H1 (cell line): ENCODE results near the gene NDUFAF8. TPM values are rescaled to one million over a fixed set of nuclear protein-coding genes. Genes with fewer than 3 reads are reported as not detected.

ENCODE experiments used
- CTCF ChIA-PET: fragments of 300-600 bp; sonication (Branson Sonifier 250); formaldehyde crosslinking; loops from one replicate; lab custom pipeline; 2021; ENCODE audit not compliant: partially characterized antibody; lab: Charles Lee
- POLR2A ChIA-PET: fragments of 300-600 bp; sonication (Branson Sonifier 250); formaldehyde crosslinking; loops from one replicate; lab custom pipeline; 2021; ENCODE audit warnings: inconsistent platforms; ENCODE audit not compliant: partially characterized antibody; lab: Charles Lee
- DNase-seq, 2 experiments: peaks; one replicate each; pipeline versions ENCODE4 v3.0.0 to v3.0.0-alpha.2; 2010 to 2022; ENCODE audit warnings: low spot score in 2 of 2, low read depth in 1 of 2, mixed read lengths in 1 of 2
- FAIRE-seq: peaks from 2 replicates; lab custom pipeline; 2011; peaks lifted over from hg19 to GRCh38; lab: Jason Lieb, UNC
- H2AFZ ChIP-seq: 2 replicates; pipeline ENCODE4 v1.8.1; 2012; ENCODE audit warnings: low read length, inconsistent platforms
- H2AK5ac ChIP-seq: 2 replicates; pipeline ENCODE4 v1.6.1; 2013; ENCODE audit warnings: low read depth, low read length
- H2BK120ac ChIP-seq: replicated peaks from 2 replicates; pipeline ENCODE3; 2013; ENCODE audit warnings: low read depth, low read length, inconsistent platforms
- H2BK12ac ChIP-seq: 2 replicates; pipeline ENCODE4 v1.6.1; 2013; ENCODE audit warnings: low read depth, low read length
- H2BK15ac ChIP-seq: 2 replicates; pipeline ENCODE4 v1.6.1; 2013; ENCODE audit warnings: low read length
- H2BK20ac ChIP-seq: 2 replicates; pipeline ENCODE4 v1.6.1; 2013; ENCODE audit warnings: low read length
- H2BK5ac ChIP-seq: 2 replicates; pipeline ENCODE4 v1.6.1; 2013; ENCODE audit warnings: low read depth, low read length
- H3K14ac ChIP-seq: 2 replicates; pipeline ENCODE4 v1.6.1; 2013; ENCODE audit warnings: inconsistent platforms; ENCODE audit not compliant: insufficient read length
- H3K18ac ChIP-seq: 2 replicates; pipeline ENCODE4 v1.6.1; 2013; ENCODE audit warnings: low read length; ENCODE audit errors: extremely low read depth
- H3K23ac ChIP-seq: 2 replicates; pipeline ENCODE4 v1.6.1; 2013; ENCODE audit warnings: inconsistent platforms; ENCODE audit not compliant: insufficient read length
- H3K23me2 ChIP-seq: 2 replicates; pipeline ENCODE4 v1.6.1; 2013; ENCODE audit warnings: low read depth, low read length
- H3K27ac ChIP-seq: 2 replicates; pipeline ENCODE4 v1.6.1; 2011; ENCODE audit warnings: low read depth, low read length, inconsistent platforms
- H3K27me3 ChIP-seq, 4 experiments: replicated peaks in 1 of 4; 1 replicate in 1 of 4; 2 replicates in 3 of 4; pipeline versions ENCODE4 v1.6.1 to v1.8.1; 2011 to 2013; ENCODE audit warnings: low read length in 3 of 4, mild to moderate bottlenecking in 3 of 4, inconsistent platforms in 2 of 4, mixed read lengths in 2 of 4, moderate library complexity in 1 of 4; ENCODE audit not compliant: control insufficient read depth in 3 of 4, insufficient read depth in 3 of 4; ENCODE audit errors: extremely low read depth in 1 of 4
- H3K36me3 ChIP-seq, 4 experiments: 2 replicates each; pipeline versions ENCODE4 v1.6.1 to v1.8.1; 2011 to 2013; ENCODE audit warnings: mild to moderate bottlenecking in 4 of 4, low read length in 3 of 4, moderate library complexity in 2 of 4, control low read depth in 1 of 4, inconsistent platforms in 1 of 4; ENCODE audit not compliant: insufficient read depth in 4 of 4, control insufficient read depth in 2 of 4
- H3K4ac ChIP-seq: replicated peaks from 2 replicates; pipeline ENCODE3; 2013; ENCODE audit warnings: low read length, low read depth, mixed read lengths, inconsistent platforms; ENCODE audit not compliant: insufficient read length
- H3K4me1 ChIP-seq, 4 experiments: replicated peaks in 1 of 4; 1 replicate in 1 of 4; 2 replicates in 3 of 4; pipeline versions ENCODE4 v1.6.1 to v1.8.1; 2011 to 2013; ENCODE audit warnings: low read length in 3 of 4, inconsistent platforms in 2 of 4, mixed read lengths in 1 of 4; ENCODE audit not compliant: insufficient read depth in 4 of 4, control insufficient read depth in 3 of 4
- H3K4me2 ChIP-seq, 2 experiments: 2 replicates each; pipeline versions ENCODE4 v1.6.1 to v1.8.1; 2011 to 2013; ENCODE audit warnings: low read depth in 2 of 2, low read length in 2 of 2, control low read depth in 1 of 2, inconsistent platforms in 1 of 2, mild to moderate bottlenecking in 1 of 2; ENCODE audit not compliant: insufficient read depth in 1 of 2
- H3K4me3 ChIP-seq, 4 experiments: fragments of 200-600, 300-600 bp in 1 of 4; sonication (generic), shearing (Covaris generic), sonication (Bioruptor Twin) in 1 of 4; 2 replicates each; pipeline versions ENCODE4 v1.5.1 to v1.8.1; 2011 to 2016; ENCODE audit warnings: low read length in 4 of 4, low read depth in 3 of 4, control low read depth in 2 of 4, inconsistent platforms in 2 of 4, mild to moderate bottlenecking in 2 of 4, mixed read lengths in 1 of 4, moderate library complexity in 1 of 4; ENCODE audit not compliant: insufficient read depth in 2 of 4; ENCODE audit errors: extremely low read depth in 1 of 4
- H3K56ac ChIP-seq: replicated peaks from 2 replicates; pipeline ENCODE3; 2013; ENCODE audit warnings: low read depth, mild to moderate bottlenecking, mixed read lengths, low read length, inconsistent platforms; ENCODE audit not compliant: insufficient read length
- H3K79me1 ChIP-seq: 2 replicates; pipeline ENCODE4 v1.6.1; 2013; ENCODE audit warnings: low read depth, low read length, control low read depth
- H3K79me2 ChIP-seq, 2 experiments: 2 replicates each; pipeline versions ENCODE4 v1.6.1 to v1.8.1; 2012 to 2013; ENCODE audit warnings: low read length in 2 of 2, mild to moderate bottlenecking in 2 of 2, inconsistent platforms in 1 of 2; ENCODE audit not compliant: insufficient read depth in 2 of 2, control insufficient read depth in 1 of 2
- H3K9ac ChIP-seq, 4 experiments: replicated peaks in 1 of 4; 1 replicate in 1 of 4; 2 replicates in 3 of 4; pipeline versions ENCODE4 v1.6.1 to v1.8.1; 2011 to 2013; ENCODE audit warnings: low read depth in 3 of 4, low read length in 3 of 4, control low read depth in 2 of 4, mild to moderate bottlenecking in 2 of 4, moderate library complexity in 2 of 4, inconsistent platforms in 1 of 4; ENCODE audit errors: extremely low read depth in 1 of 4
- H3K9me3 ChIP-seq, 2 experiments: 2 replicates each; pipeline versions ENCODE4 v1.6.1 to v1.8.1; 2012 to 2013; ENCODE audit warnings: mild to moderate bottlenecking in 2 of 2, moderate library complexity in 2 of 2, control low read depth in 1 of 2, inconsistent platforms in 1 of 2, low read depth in 1 of 2, low read length in 1 of 2, mixed read lengths in 1 of 2; ENCODE audit not compliant: insufficient read depth in 2 of 2
- H4K20me1 ChIP-seq, 2 experiments: replicated peaks in 1 of 2; 2 replicates each; pipeline versions ENCODE3 to v1.8.1; 2011 to 2013; ENCODE audit warnings: inconsistent platforms in 2 of 2, low read length in 2 of 2, mild to moderate bottlenecking in 1 of 2; ENCODE audit not compliant: insufficient read depth in 2 of 2, control insufficient read depth in 1 of 2
- H4K5ac ChIP-seq: 2 replicates; pipeline ENCODE4 v1.6.1; 2013; ENCODE audit warnings: low read length, low read depth, mixed read lengths, inconsistent platforms; ENCODE audit not compliant: insufficient read length
- H4K8ac ChIP-seq: 2 replicates; pipeline ENCODE4 v1.8.0; 2013; ENCODE audit warnings: mild to moderate bottlenecking, moderate library complexity, low read length, inconsistent platforms; ENCODE audit not compliant: insufficient read depth; ENCODE audit errors: extremely low read depth
- H4K91ac ChIP-seq: replicated peaks from 2 replicates; pipeline ENCODE3; 2013; ENCODE audit warnings: low read length, mixed read lengths, inconsistent platforms; ENCODE audit not compliant: insufficient read length
- BACH1 ChIP-seq: IDR thresholded peaks from 2 replicates; pipeline ENCODE4 v1.6.1; 2012; ENCODE audit warnings: low read length, improper control_type of control experiment
- CTBP2 ChIP-seq: IDR thresholded peaks from 2 replicates; pipeline ENCODE4 v1.7.0; 2011; ENCODE audit warnings: borderline replicate concordance, mild to moderate bottlenecking, moderate library complexity, mixed read lengths, low read length; ENCODE audit not compliant: insufficient read depth, insufficient read length
- CTCF ChIP-seq, 3 experiments: IDR thresholded peaks; 1 replicate in 2 of 3; 2 replicates in 1 of 3; pipeline versions ENCODE4 v1.5.1 to v1.6.1; 2011; ENCODE audit warnings: low read length in 3 of 3, mild to moderate bottlenecking in 3 of 3, inconsistent platforms in 2 of 3, low read depth in 1 of 3, moderate library complexity in 1 of 3; ENCODE audit not compliant: insufficient read depth in 1 of 3; ENCODE audit errors: control extremely low read depth in 1 of 3
- MAX ChIP-seq: IDR thresholded peaks from 2 replicates; pipeline ENCODE4 v1.6.1; 2012; ENCODE audit warnings: inconsistent platforms
- POLR2AphosphoS5 ChIP-seq: IDR thresholded peaks from 2 replicates; pipeline ENCODE4 v1.6.1; 2011; ENCODE audit warnings: low read depth, low read length
- POU5F1 ChIP-seq: IDR thresholded peaks from 2 replicates; pipeline ENCODE4 v1.6.1; 2011; ENCODE audit warnings: low read depth, mild to moderate bottlenecking, low read length, moderate library complexity
- RAD21 ChIP-seq, 2 experiments: IDR thresholded peaks in 1 of 2; conservative IDR thresholded peaks in 1 of 2; 2 replicates each; pipeline ENCODE4 v1.6.1; 2011; ENCODE audit warnings: low read depth in 2 of 2, low read length in 2 of 2, improper control_type of control experiment in 1 of 2, inconsistent platforms in 1 of 2, mild to moderate bottlenecking in 1 of 2, moderate library complexity in 1 of 2
- SP1 ChIP-seq: IDR thresholded peaks from 2 replicates; pipeline ENCODE4 v1.6.1; 2011; ENCODE audit warnings: low read depth, low read length
- WGBS, 2 experiments: shearing (Covaris generic) in 1 of 2; methylation state at CpG; one replicate each; pipeline versions ENCODE4 v1.1.6 to v1.1.7; 2013 to 2015; ENCODE audit warnings: low lambda C conversion rate in 2 of 2, mixed read lengths in 2 of 2, inconsistent platforms in 1 of 2, low coverage in 1 of 2, missing lambda C conversion rate in 1 of 2; ENCODE audit not compliant: insufficient replicate concordance in 2 of 2, insufficient coverage in 1 of 2, insufficient read length in 1 of 2; ENCODE audit errors: extremely low coverage in 1 of 2, missing lambda C conversion rate in 1 of 2; 5-methylcytosine and 5-hydroxymethylcytosine counted together
- polyA plus RNA-seq, 7 experiments: library from polyadenylated mRNA; depleted of rRNA in 3 of 7; stranded (reverse) in 5 of 7; unstranded in 2 of 7; fragments of >200 nt in 5 of 7; fragments of 200-250 nt in 2 of 7; gene quantifications; 1 replicate in 5 of 7; 2 replicates in 1 of 7; 4 replicates in 1 of 7; pipeline versions ENCODE4 v1.2.1 to v1.2.3, GENCODE V29; 2011 to 2013; ENCODE audit warnings: missing spikeins in 2 of 7, mixed read lengths in 2 of 7
- total RNA-seq: library from RNA; stranded (reverse); fragmentation: NEBNext Ultra II Directional; extraction: Animal tissue kit (Norgen Biotek cat#: 25700); gene quantifications from 2 replicates; pipeline ENCODE4 v1.2.1, GENCODE V29; 2021

The NDUFAF8 gene
- total and polyA plus RNA-seq, 2 of the 8 experiments (the other 6 are each of a cell fraction or from before 2014, with no cell fraction given): 48.9 to 91.1 TPM

GRCh38 chr17:81244358-81245023, 5.4 kb downstream of the NDUFAF8 start:
- no peak overlapping the region; the same call in 1 of the 2 replicates for H4K8ac ChIP-seq
- peak overlapping the region; percentile 78; the same call in 1 of the 2 replicates for H3K18ac ChIP-seq
- CTCF ChIA-PET: interaction anchor here (0.7 to 1.5 kb wide), 6 partner anchors 11 to 240 kb away, joined by 3 to 7 read pairs (median 4); no protein-coding TSS in a partner anchor
- H3K23ac ChIP-seq: no peak overlapping the region
- no peak overlapping the region for H2BK5ac ChIP-seq
- H3K79me2 ChIP-seq: peaks cover 0 to 11% of the 10 kb centered on the region in 2 experiments; a peak in 2 of 4 replicates
- H3K4me2 ChIP-seq: no peak overlapping the region
- H4K91ac ChIP-seq: no peak overlapping the region
- DNase-seq (no peak), FAIRE-seq (no peak)
- H2AK5ac ChIP-seq: no peak overlapping the region; the same call in 1 of the 2 replicates
- no peak overlapping the region for H3K4ac ChIP-seq
- no peak overlapping the region for H3K27ac ChIP-seq
- H3K56ac ChIP-seq: no peak overlapping the region
- no peak overlapping the region for H3K9ac ChIP-seq
- no peak overlapping the region for H2BK12ac ChIP-seq
- no peak overlapping the region for H2BK120ac ChIP-seq
- H3K4me3 ChIP-seq: no peak overlapping the region
- no peaks in the 10 kb centered on the region for H3K36me3 ChIP-seq
- no peak overlapping the region for H2BK15ac ChIP-seq
- no peak overlapping the region for H4K5ac ChIP-seq
- POLR2A ChIA-PET: interaction anchor here (0.6 to 2.7 kb wide), 7 partner anchors 13 to 248 kb away, joined by 3 to 8 read pairs (median 4); no protein-coding TSS in a partner anchor
- peaks cover 6% of the 10 kb centered on the region; the same call in 1 of the 2 replicates for H3K23me2 ChIP-seq
- no peak overlapping the region for H3K14ac ChIP-seq
- no peaks in the 10 kb centered on the region; the same call in 1 of the 2 replicates for H3K79me1 ChIP-seq
- no peaks in the 10 kb centered on the region for H3K27me3 ChIP-seq
- no peaks in the 10 kb centered on the region for H3K9me3 ChIP-seq
- peaks cover 10 to 17% of the 10 kb centered on the region in 2 experiments for H4K20me1 ChIP-seq
- peaks cover 0 to 8% (median 3%) of the 10 kb centered on the region in 4 experiments; a peak in 2 of 7 replicates for H3K4me1 ChIP-seq
- WGBS, 2 experiments: 85% methylated on average over 21 of the region's 24 CpGs; no CpG with 5 or more reads in 1 of the 2 experiments
- no peak overlapping the region for H2AFZ ChIP-seq
- H2BK20ac ChIP-seq: no peak overlapping the region
- TF ChIP-seq BACH1 (no peak), RAD21 (IDR thresholded peaks at IDR 0.05 in 1 of 2, conservative IDR thresholded peaks at IDR 0.05 in 1 of 2; ENCODE audit: low read depth in 2 of 2, low read length in 2 of 2) (0 out of 4 replicates have a peak, but pooled peaks of 1 of the 2 experiments have one; percentile 6), POU5F1 (no peak), CTBP2 (no peak), SP1 (no peak), POLR2AphosphoS5 (peak; percentile 71; the same call in 1 of the 2 replicates), CTCF (IDR thresholded peaks at IDR 0.05; ENCODE audit: control extremely low read depth in 1 of 3, insufficient read depth in 1 of 3, low read depth in 1 of 3, low read length in 3 of 3) (peak in 2 of 3 experiments; percentile 10 to 15; a peak in 2 of 4 replicates), MAX (0 out of 2 replicates have a peak, but pooled peaks have one; percentile 20)
